Epithelial cell of esophagus (primary cell): Measurements from ENCODE around the gene ADORA2A.

ENCODE experiments used
- DNase-seq: peaks from one replicate; pipeline ENCODE4 v3.0.0; 2010; ENCODE audit warnings: low read depth
- H3K4me3 ChIP-seq: 2 replicates; pipeline ENCODE4 v1.5.1; 2011; ENCODE audit warnings: mild to moderate bottlenecking, low read length, control low read depth
- CTCF ChIP-seq: IDR thresholded peaks from 2 replicates; pipeline ENCODE4 v1.5.1; 2011; ENCODE audit warnings: low read depth, mild to moderate bottlenecking, low read length, control low read depth, inconsistent platforms; ENCODE audit not compliant: insufficient read depth; ENCODE audit errors: missing control alignments

Gene ADORA2A

GRCh38 chr22:24463071-24463760, 35.8 kb downstream of the ADORA2A start:
- no peak for TF ChIP-seq CTCF
- no peak overlapping the region for H3K4me3 ChIP-seq
- no peak for DNase-seq

DNA sequence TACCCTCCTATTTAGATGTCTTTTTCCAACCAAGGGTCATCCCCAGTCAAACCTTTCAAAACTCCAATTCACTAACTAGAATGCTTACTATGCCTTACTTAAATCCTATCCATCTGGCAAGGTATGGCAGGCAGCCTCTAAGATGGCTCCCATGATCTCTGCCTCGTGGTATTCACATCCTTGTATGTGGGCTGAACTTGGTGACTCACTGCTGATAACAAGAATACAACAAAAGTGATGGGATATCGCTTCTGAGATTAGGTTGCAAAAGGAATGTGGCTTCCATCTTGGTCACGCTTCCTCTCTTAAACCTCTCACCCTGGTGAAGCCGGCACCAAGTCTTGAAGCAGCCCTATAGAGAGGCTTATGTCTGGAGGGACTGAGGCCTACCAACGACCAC, 38.2 kb downstream of the ADORA2A start:
- DNase-seq = peak; percentile 59
- TF ChIP-seq CTCF = no peak

DNA sequence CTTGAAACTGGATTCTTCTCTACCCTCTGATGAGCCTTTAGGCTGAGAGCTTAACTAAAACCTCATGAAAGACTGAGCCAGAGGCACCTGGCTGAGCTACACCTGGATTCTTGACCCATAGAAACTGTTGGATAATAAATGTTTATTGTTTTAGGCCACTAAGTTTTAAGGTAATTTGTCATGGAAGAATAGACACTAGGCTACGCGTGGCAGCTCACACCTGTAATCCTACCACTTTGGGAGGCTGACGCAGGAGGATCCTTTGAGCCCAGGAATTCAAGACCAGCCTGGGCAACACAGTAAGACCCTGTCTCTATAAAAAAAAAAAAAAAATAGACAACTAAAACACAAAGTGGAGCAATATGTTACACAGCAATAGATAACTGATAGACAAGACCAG, 38.6 kb downstream of the ADORA2A start:
- no peak for TF ChIP-seq CTCF
- DNase-seq = no peak
- H3K4me3 ChIP-seq = no peak overlapping the region

More for the DNA sequence above, 38.2 kb downstream of the ADORA2A start:
- no peak overlapping the region for H3K4me3 ChIP-seq

DNA sequence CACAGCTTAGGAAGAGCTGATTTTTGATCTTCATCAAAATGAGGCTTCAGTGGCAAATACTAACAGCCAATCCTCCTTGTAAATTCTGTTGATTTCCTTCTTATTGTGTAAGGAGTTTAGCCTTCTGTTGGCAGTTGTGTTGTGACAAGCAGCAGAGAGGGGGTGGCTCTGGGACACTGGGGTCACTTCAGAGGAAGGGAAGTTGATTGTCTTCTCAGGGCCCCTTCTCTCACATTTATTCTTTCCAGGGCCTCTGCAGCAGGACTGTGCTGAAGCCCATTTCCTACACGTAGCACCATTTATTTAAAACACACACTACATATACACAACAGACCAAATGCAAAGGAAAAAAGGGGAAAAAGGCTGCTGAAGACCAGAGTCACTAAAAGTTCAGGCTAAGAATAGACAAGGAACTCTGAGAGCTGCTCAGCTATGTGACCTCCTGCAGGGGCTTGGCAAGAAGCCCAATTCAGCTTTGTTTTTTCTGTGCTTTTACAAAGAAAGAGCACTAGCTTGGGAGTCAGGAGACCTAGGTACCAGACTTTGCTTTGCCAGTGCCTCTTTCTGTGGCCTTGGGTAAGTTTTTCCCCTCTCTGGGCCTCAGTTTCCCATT, 39.4 kb downstream of the ADORA2A start:
- H3K4me3 ChIP-seq = no peak overlapping the region
- DNase-seq = no peak
- TF ChIP-seq CTCF = no peak

DNA sequence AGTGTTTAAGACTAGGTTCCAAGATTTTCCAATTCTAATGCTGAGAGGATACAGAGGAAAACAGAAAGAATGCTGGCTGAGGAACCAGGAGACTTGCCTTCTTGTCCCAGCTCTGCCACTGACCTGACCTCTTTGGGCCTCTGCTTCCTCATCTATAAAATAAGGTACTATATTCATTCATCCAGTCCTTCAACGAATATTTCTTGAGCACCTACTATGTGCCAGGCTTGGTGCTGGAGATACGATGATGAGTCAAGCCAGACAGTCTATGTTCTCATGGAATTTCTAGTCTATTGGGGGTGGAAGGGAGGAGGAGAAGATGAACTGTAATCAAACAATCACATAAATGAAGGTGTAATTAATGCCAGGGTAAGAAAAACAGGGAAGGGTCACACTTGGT, 39.9 kb downstream of the ADORA2A start:
- TF ChIP-seq CTCF = no peak
- H3K4me3 ChIP-seq = no peak overlapping the region
- no peak for DNase-seq

DNA sequence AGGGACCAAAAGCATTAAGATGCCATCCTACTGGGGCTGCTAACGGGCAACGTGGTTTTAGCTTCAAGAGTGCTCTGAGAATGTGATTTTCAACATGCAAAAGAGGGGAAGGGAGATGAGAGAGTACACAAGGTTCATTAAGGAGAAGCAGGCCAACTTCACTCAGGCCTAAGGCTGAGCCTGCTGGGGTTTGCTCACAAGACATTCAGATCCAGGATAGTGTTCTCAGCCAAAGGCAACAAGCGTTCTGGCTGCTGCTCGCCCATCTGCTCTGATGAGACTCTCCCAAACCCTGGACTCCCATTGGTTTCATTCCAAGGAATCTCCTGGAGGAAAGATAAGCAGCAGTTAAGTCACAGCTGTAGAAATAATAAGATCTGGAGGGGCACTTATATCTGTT, 44.2 kb downstream of the ADORA2A start:
- no peak for DNase-seq

More for the DNA sequence above, 44.2 kb downstream of the ADORA2A start:
- TF ChIP-seq CTCF = no peak
- no peak overlapping the region for H3K4me3 ChIP-seq
